Measurements from ENCODE around the gene GGA1.
"Not testable (repeated sequence)": the region's sequence is repeated elsewhere in the genome, so short reads cannot be mapped to it uniquely, and the experiment has no call there.

The GGA1 gene

GRCh38 chr22:37571258-37571991 is 37.2 kb upstream of the GGA1 start:
- no peak for DNase-seq (ENCODE audit: low read depth)

GRCh38 chr22:37571992-37572373 is 36.7 kb upstream of the GGA1 start:
- DNase-seq (ENCODE audit: low read depth), result no peak

- DNase-seq (ENCODE audit: low read depth), result no peak
Observed at GRCh38 chr22:37575490-37576003, 33.1 kb upstream of the GGA1 start.

- DNase-seq (ENCODE audit: low read depth), result no peak
Observed at GRCh38 chr22:37578002-37578401, 30.6 kb upstream of the GGA1 start.

- no peak for DNase-seq (ENCODE audit: low read depth)
Observed at GRCh38 chr22:37581504-37581903, 27.1 kb upstream of the GGA1 start.

GRCh38 chr22:37582526-37582925 is 26.1 kb upstream of the GGA1 start:
- DNase-seq (ENCODE audit: low read depth), result no peak

GRCh38 chr22:37588546-37589215 is 20.0 kb upstream of the GGA1 start:
- no peak for DNase-seq (ENCODE audit: low read depth)

GRCh38 chr22:37589636-37590035 is 19.0 kb upstream of the GGA1 start:
- DNase-seq (ENCODE audit: low read depth), result no peak

GRCh38 chr22:37591081-37591480 is 17.6 kb upstream of the GGA1 start:
- not testable (repeated sequence) for DNase-seq (ENCODE audit: low read depth)

- no peak for DNase-seq (ENCODE audit: low read depth)
Observed at GRCh38 chr22:37591823-37592404, 16.7 kb upstream of the GGA1 start.

GRCh38 chr22:37594237-37594636 is 14.4 kb upstream of the GGA1 start:
- DNase-seq (ENCODE audit: low read depth), result no peak

- no peak for DNase-seq (ENCODE audit: low read depth)
Observed at GRCh38 chr22:37599153-37599552, 9.5 kb upstream of the GGA1 start.

- DNase-seq (ENCODE audit: low read depth), result no peak
Observed at GRCh38 chr22:37601203-37601539, 7.5 kb upstream of the GGA1 start.

GRCh38 chr22:37601540-37602442 is 6.8 kb upstream of the GGA1 start:
- no peak for DNase-seq (ENCODE audit: low read depth)

GRCh38 chr22:37602546-37603277 is 5.9 kb upstream of the GGA1 start:
- DNase-seq (ENCODE audit: low read depth), result not testable (repeated sequence)

GRCh38 chr22:37604074-37604473 is 4.6 kb upstream of the GGA1 start:
- DNase-seq (ENCODE audit: low read depth), result no peak

- peak; percentile 59 for DNase-seq (ENCODE audit: low read depth)
Observed at GRCh38 chr22:37604875-37605274, 3.8 kb upstream of the GGA1 start.

GRCh38 chr22:37607010-37607934 is 1.4 kb upstream of the GGA1 start:
- peak; percentile 90 for DNase-seq (ENCODE audit: low read depth)

GRCh38 chr22:37607935-37608476 is 628 bp upstream of the GGA1 start:
- DNase-seq (ENCODE audit: low read depth), result no peak
